GM19467 (cell line): ENCODE results near the gene STXBP3.

Experiments
- ATAC-seq: cut with Tn5 transposase; IDR thresholded peaks from one replicate; pipeline ENCODE4 v1.9.1; 2021; ENCODE audit warnings: mild to moderate bottlenecking, moderate library complexity; ENCODE audit not compliant: unreplicated experiment

The STXBP3 gene

DNA sequence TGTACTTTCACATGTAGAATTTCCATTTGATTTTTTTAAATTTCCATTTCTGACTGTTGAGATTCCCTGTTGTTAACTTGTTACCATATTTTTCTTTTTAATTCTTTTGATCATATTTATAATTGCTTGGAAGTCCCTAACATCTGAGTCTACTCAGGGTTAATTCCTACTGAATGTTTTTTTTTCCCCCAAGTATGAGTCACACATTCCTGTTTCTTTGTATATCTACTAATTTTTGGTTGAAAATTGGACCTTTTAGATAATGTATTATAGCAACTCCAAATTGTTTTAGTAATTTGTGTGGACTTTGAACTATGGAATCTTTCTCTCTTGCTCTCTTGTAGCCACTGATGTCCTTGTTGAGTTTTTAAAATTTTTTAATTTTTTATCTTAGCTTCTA lies 54.6 kb downstream of the STXBP3 start:
- no peak for ATAC-seq

DNA sequence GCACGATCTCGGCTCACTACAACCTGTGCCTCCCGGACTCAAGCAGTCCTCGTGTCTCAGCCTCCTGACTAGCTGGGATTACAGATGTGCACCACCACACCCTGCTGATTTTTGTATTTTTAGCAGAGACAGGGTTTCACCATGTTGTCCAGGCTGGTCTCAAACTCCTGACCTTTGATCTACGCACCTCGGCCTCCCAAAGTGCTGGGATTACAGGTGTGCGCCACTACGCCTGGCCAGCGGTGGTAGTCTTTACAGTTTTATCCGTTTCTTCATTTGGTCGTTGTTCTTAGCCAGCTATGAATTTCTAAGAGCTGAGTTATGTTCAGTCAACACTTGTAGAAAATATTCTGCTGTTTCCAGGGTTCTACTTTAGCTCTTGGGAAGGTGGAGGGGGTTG lies 57.1 kb downstream of the STXBP3 start:
- no peak for ATAC-seq

DNA sequence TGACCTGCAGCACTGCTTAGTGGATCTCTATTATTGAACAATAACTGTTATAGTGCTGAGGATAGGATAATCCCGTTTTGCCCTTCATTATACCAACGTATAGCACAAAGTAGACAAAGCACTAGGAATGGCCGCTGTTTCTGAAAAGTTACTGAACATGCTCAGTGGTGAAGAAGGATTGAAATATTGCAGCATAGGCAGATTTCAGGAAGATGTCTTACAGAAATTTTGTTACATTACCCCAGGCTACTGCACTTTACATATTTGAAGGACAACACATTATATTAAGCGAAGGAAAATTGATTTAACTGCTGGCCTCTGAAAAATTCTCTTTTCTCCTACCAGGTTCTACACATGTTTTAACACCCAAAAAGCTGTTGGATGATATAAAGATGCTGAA lies 62.0 kb downstream of the STXBP3 start:
- no peak for ATAC-seq

DNA sequence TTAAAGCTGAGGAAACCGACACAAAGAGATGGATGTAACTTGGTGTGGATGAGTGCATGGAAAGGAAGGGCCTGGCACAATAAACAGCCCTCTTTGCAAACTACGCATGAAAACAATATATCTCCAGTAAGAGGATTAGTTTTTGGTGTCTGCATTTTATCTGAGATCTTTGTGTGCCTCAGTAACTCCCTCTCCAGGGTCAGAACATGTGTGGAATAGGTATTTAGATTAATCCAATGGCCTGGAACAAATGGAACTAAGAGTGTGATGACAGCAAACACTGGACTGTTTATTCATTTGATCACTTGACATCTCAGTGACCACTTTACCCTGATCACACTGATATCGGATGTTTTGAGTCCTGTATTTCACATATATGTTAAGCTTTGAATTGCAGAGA lies 65.1 kb downstream of the STXBP3 start:
- ATAC-seq: no peak

DNA sequence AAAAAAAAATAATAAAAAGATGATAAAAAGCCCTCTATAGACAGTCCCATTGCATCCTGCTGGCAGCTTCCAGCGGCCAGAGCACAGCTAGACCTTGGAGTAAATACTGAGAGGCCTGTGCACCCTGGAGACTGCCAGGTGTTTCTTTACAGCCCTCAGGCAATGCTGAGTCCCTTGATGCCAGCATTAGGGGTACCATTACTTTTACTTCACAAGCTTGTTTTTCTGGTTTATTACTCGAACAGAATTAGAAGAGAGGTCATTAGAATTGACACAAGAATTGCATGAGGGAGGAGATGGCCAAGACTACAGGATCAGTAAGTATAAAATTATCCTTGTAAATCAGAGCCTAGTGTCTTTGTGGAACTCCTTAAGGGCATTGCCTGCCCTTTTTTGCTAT lies 66.9 kb downstream of the STXBP3 start:
- ATAC-seq: no peak

DNA sequence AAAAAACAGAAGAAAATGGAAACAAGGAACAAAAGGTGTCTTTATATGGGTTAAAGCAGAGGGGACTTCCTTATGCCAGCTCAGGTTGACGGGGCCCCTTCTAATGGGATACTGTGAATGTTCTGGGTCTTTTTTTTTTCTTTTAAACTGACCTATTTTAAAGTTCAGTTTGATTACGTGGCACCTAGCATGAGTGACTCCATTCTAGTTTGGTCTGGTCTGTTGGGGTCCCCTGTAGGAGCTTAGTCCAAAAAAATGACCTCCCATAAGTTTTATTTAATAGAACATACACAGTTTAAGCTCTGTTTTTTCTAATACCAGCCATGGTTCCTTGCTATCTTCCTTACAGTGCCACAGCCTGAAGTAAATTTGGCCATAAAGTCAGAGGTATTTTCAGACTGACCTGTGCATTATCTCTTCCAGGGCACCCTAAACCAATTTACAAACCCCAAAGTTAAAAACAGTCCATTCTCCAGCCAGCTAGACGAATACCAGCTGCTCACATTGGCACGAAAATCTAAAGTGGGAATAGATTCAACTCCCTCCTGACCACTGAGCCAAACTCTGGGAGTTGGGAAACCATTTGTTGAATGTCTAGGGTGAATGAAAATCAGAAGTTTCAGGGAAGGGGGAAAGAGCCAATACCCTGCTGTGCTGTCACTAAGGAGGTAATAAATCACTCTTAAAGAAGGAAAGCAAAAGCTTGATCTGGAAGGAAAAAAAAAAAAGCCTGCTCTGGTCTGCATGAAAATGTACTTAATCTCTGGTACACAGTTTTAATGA lies 68.1 kb downstream of the STXBP3 start:
- ATAC-seq: no peak

DNA sequence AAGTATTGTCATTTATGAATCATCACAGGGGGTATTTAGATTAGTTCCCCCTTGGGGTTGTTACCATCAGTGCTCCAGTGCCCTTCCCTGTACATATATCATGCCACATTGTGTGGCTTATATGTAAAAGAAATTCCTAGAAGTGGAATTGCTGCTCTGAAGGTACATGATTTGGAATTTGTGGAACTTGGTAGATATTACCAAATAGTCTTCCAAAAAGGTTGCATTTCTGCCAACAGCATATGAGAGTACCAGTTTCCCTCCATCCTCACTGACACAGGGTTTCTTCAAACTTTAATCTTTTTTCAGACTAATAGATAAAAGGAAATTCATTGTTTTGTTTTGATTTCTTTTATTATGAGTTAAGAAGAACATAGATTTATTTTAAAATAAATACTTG lies 69.1 kb downstream of the STXBP3 start:
- ATAC-seq: no peak

DNA sequence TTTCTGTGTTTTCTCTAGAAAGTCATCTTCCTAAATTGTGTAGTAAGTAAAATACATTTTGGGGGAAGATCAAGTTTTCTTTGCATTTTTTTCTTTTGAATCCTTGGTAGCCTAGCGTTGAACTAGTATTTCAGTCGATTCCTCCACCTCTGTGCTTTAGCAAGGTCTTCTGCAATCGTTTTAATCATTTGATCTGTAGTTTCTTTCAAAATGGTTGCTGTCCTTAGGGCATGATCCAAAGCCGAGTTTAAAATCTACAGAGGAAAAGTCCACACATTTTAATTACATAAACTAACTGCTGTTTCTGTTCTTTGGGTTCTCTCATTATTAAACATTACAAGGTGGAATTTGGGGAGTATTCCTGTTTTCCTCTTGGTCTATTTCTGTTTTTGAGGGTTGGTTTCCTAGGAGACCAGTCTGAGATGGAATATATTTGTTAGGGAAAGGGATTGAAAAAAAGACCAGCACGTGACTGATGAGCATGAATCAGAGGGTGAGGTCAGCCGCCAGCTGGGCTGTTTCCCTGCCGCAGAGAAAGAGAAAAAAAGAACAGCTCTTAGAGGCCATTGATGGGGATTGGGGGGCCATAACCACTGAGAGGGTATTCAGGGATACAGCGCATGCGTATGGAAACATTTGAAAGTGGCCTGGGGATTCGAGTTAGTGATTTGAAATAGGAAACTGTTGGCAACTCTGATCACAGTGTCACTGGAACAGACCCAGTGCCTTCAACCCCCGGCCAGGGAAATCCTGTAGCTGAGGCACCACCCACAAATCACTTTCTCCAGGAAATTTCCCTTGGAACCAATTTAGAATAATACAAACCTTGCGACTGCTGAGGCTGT lies 69.8 kb downstream of the STXBP3 start:
- ATAC-seq: no peak

DNA sequence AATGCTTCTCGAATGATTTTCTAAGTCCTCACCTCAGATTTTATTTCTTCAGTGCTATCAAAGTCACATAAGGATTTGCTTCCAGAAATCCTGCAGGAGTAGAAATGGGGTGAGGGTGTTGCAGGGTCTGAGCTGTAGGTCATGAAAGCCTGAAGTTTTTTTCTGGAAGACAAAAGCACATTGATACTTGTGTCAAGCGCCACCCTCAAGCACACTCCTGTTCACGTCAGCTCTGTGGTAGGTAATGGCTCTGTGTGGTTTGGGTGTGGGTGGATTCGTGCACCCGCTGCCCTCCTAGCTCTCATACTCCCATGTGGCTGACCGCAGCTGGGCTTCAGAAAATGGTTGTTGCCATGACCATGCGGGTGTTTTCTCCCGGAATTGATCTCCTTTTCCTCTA lies 70.5 kb downstream of the STXBP3 start:
- no peak for ATAC-seq

DNA sequence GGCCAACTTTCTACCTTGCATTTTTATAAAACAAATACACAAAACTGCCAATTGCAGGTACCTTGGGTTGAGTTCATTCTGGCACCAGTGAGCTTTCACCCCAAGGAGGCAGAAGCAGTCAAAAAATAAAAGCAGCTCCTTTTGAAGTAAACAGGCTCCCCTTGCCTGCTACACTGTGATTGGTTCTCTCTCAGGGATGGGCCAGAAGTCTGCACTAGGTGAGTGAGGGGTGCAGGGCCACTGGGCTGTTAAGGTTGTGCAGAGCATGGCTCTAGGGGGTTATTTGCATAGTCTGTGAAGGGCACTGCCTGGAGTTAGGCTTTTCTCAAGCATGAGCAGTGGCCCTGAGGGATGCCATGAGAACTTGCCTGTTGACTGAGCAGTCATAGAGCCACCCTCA lies 71.3 kb downstream of the STXBP3 start:
- no peak for ATAC-seq

DNA sequence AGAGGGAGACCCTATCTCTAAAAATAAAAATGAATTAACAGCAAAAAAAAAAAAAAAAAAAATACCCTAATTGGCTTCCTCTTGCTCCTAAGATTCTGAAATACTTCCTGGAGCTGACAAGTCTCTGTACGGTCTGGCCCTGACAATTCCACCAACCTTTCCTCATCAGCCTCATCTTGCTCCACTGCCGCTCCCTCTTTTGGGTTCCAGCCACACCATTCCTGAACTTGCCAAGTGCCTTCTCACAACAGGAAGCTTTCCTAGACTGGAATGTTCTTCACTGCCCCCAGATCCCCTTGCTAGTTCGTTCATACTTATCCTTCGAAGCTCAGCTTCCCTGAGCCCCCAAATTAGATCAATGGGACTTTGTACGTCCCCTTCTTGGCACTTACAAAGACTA lies 73.4 kb downstream of the STXBP3 start:
- no peak for ATAC-seq

DNA sequence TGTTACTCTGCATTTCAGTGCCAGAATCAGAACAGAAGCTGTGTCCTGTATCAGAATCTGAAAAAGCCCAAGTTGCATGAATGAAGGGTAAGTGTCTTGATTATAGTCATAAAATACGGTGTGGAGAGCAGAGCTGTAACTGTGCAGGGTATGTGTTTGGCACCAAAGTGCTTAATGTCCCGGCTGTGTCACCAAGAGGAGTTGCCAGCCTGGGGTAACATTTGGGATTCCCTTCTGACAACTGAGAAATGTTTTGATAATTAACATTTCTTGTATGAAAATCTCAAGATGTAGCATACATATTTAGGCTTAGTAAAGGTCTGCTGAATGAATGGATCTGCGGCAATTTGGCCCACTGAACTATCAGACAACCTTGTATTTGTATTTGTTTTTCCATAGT lies 77.2 kb downstream of the STXBP3 start:
- ATAC-seq: no peak

DNA sequence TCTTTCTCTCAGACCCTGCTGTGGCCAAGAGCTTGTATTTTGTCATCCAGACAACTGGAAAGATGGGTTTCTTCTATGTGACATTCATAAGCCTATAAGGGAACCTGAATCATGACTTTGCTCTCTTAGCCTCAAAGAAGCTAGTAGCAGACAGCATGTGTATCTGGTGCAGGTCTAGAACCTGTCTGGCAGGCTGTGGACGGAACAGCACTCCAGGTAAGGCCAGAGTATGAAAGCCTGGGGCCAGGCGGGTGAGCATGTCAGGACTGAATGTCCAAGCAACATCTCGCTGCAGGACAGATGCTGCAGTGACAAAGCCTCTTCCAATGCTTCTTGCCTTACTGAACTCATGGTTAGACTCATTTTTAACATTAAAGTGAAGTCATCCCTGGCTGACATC lies 77.6 kb downstream of the STXBP3 start:
- ATAC-seq: no peak

DNA sequence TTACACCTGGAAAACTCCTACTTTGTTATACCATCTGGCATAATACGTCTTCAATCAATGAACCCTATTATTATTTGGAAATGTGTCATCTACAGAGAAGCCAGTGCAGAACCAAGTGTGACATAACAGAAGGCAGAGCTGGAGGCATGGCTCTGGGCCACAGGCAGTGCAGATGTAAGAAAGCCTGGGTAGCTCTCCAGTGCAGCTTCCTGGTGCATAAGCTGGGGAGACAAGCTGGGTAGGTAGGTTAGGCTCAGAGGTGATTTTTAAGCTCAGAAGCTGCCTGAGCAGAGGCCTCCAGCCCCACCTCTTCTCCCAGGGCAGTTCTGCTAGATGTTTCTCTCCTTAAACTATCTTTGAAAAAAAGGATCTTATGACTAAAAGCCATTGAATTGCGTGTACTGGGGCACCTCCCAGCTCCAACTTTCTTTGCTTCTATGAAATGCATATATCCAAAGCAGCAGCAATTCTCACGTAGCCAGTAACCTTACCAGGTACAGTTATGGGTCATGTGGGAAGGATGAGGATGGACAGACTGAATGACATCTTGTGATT lies 79.7 kb downstream of the STXBP3 start:
- ATAC-seq: no peak

DNA sequence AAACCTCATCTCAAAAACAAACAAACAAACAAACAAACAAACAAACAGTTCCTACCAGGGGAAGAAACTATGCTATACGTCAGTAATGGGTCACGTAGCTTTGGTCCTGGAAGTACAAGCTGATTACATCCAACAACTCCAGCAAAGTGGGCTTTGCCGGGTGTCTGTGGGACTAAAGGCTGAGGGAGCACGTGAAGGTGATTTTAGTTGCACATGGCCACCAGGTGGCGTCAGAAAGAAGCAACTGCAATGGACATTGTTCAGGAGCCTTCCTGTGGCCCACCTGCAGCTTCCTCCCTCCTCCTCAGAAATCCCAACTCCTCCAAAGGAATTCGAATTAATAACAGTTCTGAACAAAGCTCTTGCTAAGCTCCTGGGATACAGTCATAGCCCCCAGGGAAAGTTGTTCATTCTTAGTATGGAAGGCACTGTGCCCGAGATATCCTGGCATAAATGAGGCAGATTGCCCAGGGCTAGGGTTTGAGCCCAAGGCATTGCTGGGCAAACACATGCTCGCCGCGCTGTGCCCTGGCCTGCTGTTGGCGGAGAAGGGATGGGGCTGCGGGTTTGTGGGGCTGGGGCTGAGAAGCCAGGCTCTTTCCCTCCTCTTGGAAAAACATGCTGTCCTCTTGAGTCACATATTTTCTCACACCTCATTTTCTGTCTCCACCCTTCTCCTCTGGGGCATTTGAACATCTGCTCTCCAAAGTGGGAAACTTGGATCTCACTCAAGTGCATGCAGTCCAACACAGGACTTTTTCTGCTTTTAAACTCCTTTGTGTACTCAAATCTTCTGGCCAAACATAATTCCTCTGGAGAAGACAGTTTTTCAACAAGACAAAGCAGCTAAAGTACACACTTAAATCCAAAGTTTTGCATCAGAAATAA lies 81.8 kb downstream of the STXBP3 start:
- no peak for ATAC-seq

DNA sequence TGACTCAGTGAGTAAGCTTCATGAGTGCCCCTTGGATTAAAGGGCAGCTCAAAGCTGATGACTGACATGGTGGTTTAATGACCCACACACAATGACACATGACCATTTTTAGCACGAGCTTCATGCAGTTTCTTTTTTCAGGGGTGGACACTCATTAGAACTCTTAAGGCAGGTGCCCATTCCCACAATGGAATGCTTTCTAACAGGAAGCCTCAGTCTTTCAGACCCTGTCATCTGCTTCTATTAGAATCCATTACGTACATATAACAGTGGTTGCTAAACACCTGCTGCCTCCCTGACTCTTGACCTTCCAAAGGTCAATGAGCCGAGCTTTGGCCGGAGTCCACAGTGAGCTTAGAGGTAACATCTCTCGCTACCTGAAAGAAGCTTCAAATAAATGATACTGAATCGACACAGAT lies 83.0 kb downstream of the STXBP3 start:
- no peak for ATAC-seq

DNA sequence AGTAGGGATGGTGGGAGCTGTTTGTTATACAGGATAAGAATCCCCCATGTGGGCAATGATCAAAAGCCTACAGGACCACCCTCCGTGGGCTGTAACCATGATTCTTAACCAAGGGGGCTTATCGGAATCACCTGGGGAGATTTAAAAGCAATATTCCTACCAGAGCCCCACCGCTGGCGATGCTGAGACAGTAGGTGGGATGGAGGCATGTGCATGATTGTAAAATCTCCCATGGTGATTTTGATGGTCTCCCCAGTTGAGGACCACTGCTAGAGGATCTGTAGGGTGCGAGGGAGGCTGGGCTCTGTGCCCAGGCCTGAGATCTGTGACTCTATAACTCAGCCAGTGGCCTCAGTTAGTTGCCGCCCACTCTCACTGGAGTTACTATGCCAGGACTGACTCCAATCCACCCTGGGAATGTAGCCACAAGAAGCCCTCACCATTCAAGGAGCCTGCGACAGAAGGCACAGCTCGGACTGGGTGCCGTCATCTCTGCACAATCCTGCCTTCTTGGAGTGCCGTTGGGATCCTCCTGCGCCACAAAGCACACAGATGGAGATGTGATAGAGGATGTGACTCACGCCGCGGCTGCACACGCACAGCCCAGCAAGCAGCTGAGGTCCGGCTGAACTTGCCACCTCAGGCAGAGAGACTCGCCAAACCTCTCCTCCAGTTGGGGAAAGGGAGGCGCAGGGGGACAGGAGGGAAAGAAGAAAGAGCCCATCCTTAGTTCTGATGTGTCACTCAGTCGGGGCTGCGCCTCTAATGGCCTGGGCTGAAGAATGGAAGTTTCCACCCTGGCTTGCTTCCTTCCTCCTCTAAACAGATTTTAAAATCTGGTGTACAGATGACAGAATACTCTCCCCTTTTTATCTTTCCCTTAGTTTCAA lies 83.9 kb downstream of the STXBP3 start:
- no peak for ATAC-seq

DNA sequence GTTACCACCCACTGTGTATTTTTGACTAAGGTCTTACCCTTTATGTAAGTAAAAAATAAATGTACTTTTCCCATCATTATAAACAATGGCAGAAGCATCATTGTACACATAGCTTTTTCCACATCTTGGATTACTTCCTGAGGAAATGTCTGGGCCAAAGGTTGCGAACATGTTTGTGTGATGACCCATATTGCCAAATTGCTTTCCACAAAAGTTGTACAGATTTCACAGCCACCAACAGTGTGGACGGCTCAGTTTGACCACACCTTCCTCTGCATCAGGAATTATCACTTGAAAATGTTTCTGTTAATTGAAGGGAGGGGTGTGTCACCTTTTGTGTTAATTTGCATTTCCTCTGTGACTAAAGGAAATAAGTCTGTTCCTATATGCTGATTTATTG lies 84.8 kb downstream of the STXBP3 start:
- ATAC-seq: no peak

DNA sequence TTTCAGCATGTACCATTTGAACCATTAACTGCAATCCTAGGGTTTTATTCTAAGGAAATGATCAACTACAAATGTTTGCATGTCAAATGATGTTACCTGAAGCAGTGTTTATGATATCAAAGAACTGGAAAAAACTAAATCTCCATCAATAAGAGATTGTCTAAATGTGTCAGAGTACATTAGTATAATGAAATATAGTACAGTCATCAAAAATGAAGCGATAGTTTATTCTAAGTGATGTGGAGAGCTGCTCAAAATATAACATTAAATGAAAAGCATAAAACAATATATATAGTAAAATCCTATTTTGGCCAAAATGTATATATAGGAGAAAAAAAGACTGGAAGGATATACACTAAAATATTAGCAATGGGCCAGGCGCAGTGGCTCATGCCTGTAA lies 86.5 kb downstream of the STXBP3 start:
- ATAC-seq: no peak

DNA sequence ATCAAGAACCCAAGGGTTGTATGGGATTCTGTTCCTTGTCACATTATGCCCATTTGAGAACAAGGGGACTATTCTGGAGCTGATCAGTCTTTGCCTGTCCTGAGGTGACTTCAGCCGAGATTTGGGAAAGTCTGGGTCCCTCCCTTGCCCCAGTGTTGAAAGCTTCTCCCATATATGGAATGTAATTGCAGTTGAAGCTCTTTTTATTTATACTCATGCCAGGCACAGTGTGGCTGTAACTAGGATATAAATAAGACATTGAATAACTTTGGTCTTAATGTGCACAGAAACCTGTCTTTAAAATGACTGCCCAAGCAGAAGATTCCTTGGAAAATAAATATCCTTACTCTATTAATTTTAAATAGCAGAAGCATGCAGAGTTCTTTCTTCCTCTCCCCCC lies 95.2 kb downstream of the STXBP3 start:
- ATAC-seq: no peak
